SH-SY5Y (cell line): ENCODE measurements around the gene ZHX3.

Experiments
- GATA2 ChIP-seq: IDR thresholded peaks from 2 replicates; pipeline ENCODE4 v1.6.1; 2011; ENCODE audit warnings: mild to moderate bottlenecking, low read depth, low read length
- GATA3 ChIP-seq: IDR thresholded peaks from 2 replicates; pipeline ENCODE4 v1.6.1; 2011; ENCODE audit warnings: low read depth, mild to moderate bottlenecking, low read length, moderate library complexity

- no peak for TF ChIP-seq GATA3
- no peak for TF ChIP-seq GATA2
Observed at GRCh38 chr20:41334036-41334435, 16.5 kb upstream of the ZHX3 start.
